Measurements from ENCODE around the gene SFXN5. TPM values are rescaled to one million over a fixed set of nuclear protein-coding genes. Genes with fewer than 3 reads are reported as not detected.

SFXN5 gene
- total and polyA plus RNA-seq, 2 of the 4 experiments (the other 2 are of a cell fraction) = 8.6 to 17.0 TPM

GRCh38 chr2:72940361-72940760 is 131.2 kb downstream of the SFXN5 start:
- no peak overlapping the region for H3K9ac ChIP-seq (ENCODE audit: low read depth, low read length)

More at GRCh38 chr2:72940361-72940760, 131.2 kb downstream of the SFXN5 start:
- H3K4me3 ChIP-seq (ENCODE audit: insufficient read depth, low read depth, low read length) = no peak overlapping the region
- no peak overlapping the region; the same call in 1 of the 2 replicates for H4K91ac ChIP-seq (ENCODE audit: insufficient read depth, low read depth, low read length)
- H2AK5ac ChIP-seq (ENCODE audit: low read depth, low read length) = 0 out of 2 replicates have a peak overlapping the region, but pooled peaks have one; percentile 35
- ATAC-seq (ENCODE audit: low read depth) (peak; percentile 25), DNase-seq (peak; percentile 4)
- H2AK9ac ChIP-seq (replicated peaks; ENCODE audit: low read depth, low read length, poor library complexity) = peak overlapping the region; percentile 61
- peaks cover 15% of the 10 kb centered on the region for H3K9me1 ChIP-seq (ENCODE audit: insufficient read depth, low read length)
- TF ChIP-seq CHD1 (IDR thresholded peaks at IDR 0.05; ENCODE audit: low read depth, low read length) (no peak), BHLHE40 (IDR thresholded peaks at IDR 0.05; ENCODE audit: low read depth, low read length) (no peak), MAFK (IDR thresholded peaks at IDR 0.05; ENCODE audit: low read depth, low read length) (no peak), MXI1 (IDR thresholded peaks at IDR 0.05; ENCODE audit: borderline replicate concordance, low read depth, low read length) (no peak), POLR2A (IDR thresholded peaks at IDR 0.05; ENCODE audit: low read depth, low read length) (no peak), MAZ (IDR thresholded peaks at IDR 0.05; ENCODE audit: borderline replicate concordance, low read depth, low read length) (no peak), RCOR1 (IDR thresholded peaks at IDR 0.05; ENCODE audit: insufficient replicate concordance, low read length) (no peak), SMC3 (IDR thresholded peaks at IDR 0.05; ENCODE audit: low read depth, low read length) (no peak), CTCF (conservative IDR thresholded peaks at IDR 0.05; ENCODE audit: low read depth, low read length) (no peak), NFE2L2 (IDR thresholded peaks at IDR 0.05; ENCODE audit: low read depth, low read length) (no peak), RAD21 (IDR thresholded peaks at IDR 0.05; ENCODE audit: low read length) (no peak), CEBPB (IDR thresholded peaks at IDR 0.05; ENCODE audit: low read depth, low read length) (no peak), RFX5 (IDR thresholded peaks at IDR 0.05; ENCODE audit: low read depth, low read length) (no peak), FOS (IDR thresholded peaks at IDR 0.05; ENCODE audit: low read depth, low read length) (no peak)
- TF ChIP-seq, protein P1, sequence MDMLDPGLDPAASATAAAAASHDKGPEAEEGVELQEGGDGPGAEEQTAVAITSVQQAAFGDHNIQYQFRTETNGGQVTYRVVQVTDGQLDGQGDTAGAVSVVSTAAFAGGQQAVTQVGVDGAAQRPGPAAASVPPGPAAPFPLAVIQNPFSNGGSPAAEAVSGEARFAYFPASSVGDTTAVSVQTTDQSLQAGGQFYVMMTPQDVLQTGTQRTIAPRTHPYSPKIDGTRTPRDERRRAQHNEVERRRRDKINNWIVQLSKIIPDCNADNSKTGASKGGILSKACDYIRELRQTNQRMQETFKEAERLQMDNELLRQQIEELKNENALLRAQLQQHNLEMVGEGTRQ (IDR thresholded peaks at IDR 0.05; ENCODE audit: low read depth, low read length) = no peak
- TF ChIP-seq, protein P2, sequence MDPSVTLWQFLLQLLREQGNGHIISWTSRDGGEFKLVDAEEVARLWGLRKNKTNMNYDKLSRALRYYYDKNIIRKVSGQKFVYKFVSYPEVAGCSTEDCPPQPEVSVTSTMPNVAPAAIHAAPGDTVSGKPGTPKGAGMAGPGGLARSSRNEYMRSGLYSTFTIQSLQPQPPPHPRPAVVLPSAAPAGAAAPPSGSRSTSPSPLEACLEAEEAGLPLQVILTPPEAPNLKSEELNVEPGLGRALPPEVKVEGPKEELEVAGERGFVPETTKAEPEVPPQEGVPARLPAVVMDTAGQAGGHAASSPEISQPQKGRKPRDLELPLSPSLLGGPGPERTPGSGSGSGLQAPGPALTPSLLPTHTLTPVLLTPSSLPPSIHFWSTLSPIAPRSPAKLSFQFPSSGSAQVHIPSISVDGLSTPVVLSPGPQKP (IDR thresholded peaks at IDR 0.05; ENCODE audit: borderline replicate concordance, low read depth, low read length) = no peak
- no peak overlapping the region for H4K5ac ChIP-seq (ENCODE audit: low read depth, low read length)
- no peak overlapping the region for H2BK5ac ChIP-seq (ENCODE audit: low read depth, low read length, poor library complexity, severe bottlenecking)
- H4K20me1 ChIP-seq (ENCODE audit: insufficient read depth, low read length) = peaks cover 9% of the 10 kb centered on the region; the same call in 1 of the 2 replicates
- peak overlapping the region; percentile 14 for H3K4ac ChIP-seq (ENCODE audit: low read depth, low read length)
- peak overlapping the region; percentile 41; the same call in 1 of the 3 replicates for H2BK15ac ChIP-seq (ENCODE audit: low read depth, low read length)
- intact Hi-C loops (cut with micrococcal nuclease) = no loop called here
- H4K8ac ChIP-seq (ENCODE audit: low read depth in 2 of 2, low read length in 2 of 2) = peak overlapping the region in 1 of 2 experiments; percentile 61; a peak in 1 of 4 replicates
- ChIA-PET CTCF (interaction anchor here (0.6 to 1.0 kb wide), 2 partner anchors 33 to 216 kb away, joined by 3 read pairs; no protein-coding TSS in a partner anchor), POLR2A (ENCODE audit: unreplicated experiment) (interaction anchor here (0.6 kb wide), 1 partner anchor 14 kb away, joined by 3 read pairs; no protein-coding TSS in a partner anchor)
- no peaks in the 10 kb centered on the region for H3K9me3 ChIP-seq (ENCODE audit: control insufficient read depth, insufficient read depth, low read length)
- peak overlapping the region; percentile 88 for H2BK20ac ChIP-seq (ENCODE audit: low read depth, low read length)
- H3K79me1 ChIP-seq (ENCODE audit: low read depth in 1 of 2, low read length in 2 of 2) = no peaks in the 10 kb centered on the region
- H2AFZ ChIP-seq (replicated peaks; ENCODE audit: low read length, poor library complexity) = peak overlapping the region; percentile 78
- H3K4me2 ChIP-seq (ENCODE audit: low read depth, low read length) = no peak overlapping the region
- BruUV-seq (replicated peaks) = no TSS peak
- H3K36me3 ChIP-seq (ENCODE audit: control insufficient read depth, insufficient read depth, low read length) = no peaks in the 10 kb centered on the region
- H3K27ac ChIP-seq (ENCODE audit: insufficient read depth, low read length) = no peak overlapping the region
- peaks cover 8% of the 10 kb centered on the region; the same call in 1 of the 2 replicates for H3K27me3 ChIP-seq (ENCODE audit: control insufficient read depth, insufficient read depth, low read length)
- H3K56ac ChIP-seq (ENCODE audit: extremely low read depth, insufficient read depth, low read length) = no peak overlapping the region
- WGBS, 2 experiments (ENCODE audit: extremely low coverage in 2 of 2, insufficient read length in 1 of 2) = 62% methylated on average over 2 of the region's 6 CpGs; no CpG with 5 or more reads in 1 of the 2 experiments
- dilution Hi-C loops (cut with HindIII; ENCODE audit: low sequenced_read_pairs, unreplicated experiment) = no loop called here
- H3K4me1 ChIP-seq (ENCODE audit: control insufficient read depth, insufficient read depth, low read length) = peaks cover 10% of the 10 kb centered on the region; the same call in 1 of the 2 replicates
- H2BK120ac ChIP-seq (ENCODE audit: low read depth, low read length) = peak overlapping the region; percentile 65
- in situ Hi-C loops (cut with MboI; ENCODE audit: low sequenced_read_pairs) = no loop called here
- H3K14ac ChIP-seq (replicated peaks; ENCODE audit: low read depth, low read length) = 0 out of 2 replicates have a peak overlapping the region, but pooled peaks have one; percentile 45
- no peak overlapping the region for H3K18ac ChIP-seq (ENCODE audit: low read depth, low read length)
- H3K23ac ChIP-seq (ENCODE audit: low read depth, low read length) = no peak overlapping the region

Data from IMR-90 (cell line).